Calu3 (cell line): ENCODE results near the gene GRM7. TPM values are rescaled to one million over a fixed set of nuclear protein-coding genes. Genes with fewer than 3 reads are reported as not detected.

Experiments used
- BruUV-seq: library from RNA; stranded (reverse); fragments of 400-500 nt; replicated peaks from 2 replicates; lab custom pipeline; 2021; lab: Mats Ljungman, UMichigan
- CTCF ChIA-PET: fragments of 300-600 bp; sonication (Branson Sonifier 250); formaldehyde crosslinking; loops from one replicate; lab custom pipeline; 2022; ENCODE audit warnings: antibody characterized with exemption; lab: Charles Lee
- DNase-seq: peaks from one replicate; pipeline ENCODE4 v3.0.0; 2022
- H3K27ac Mint-ChIP-seq: one replicate; pipeline ENCODE4 v1.8.0; 2022; ENCODE audit warnings: mixed read lengths; ENCODE audit not compliant: unreplicated experiment
- H3K27me3 Mint-ChIP-seq: one replicate; pipeline ENCODE4 v1.8.0; 2022; ENCODE audit warnings: mixed read lengths; ENCODE audit not compliant: unreplicated experiment
- H3K36me3 Mint-ChIP-seq: one replicate; pipeline ENCODE4 v1.8.0; 2022; ENCODE audit warnings: mild to moderate bottlenecking, moderate library complexity, mixed read lengths; ENCODE audit not compliant: insufficient read depth, unreplicated experiment
- H3K4me1 Mint-ChIP-seq: one replicate; pipeline ENCODE4 v1.8.0; 2022; ENCODE audit warnings: mild to moderate bottlenecking, low read depth, mixed read lengths; ENCODE audit not compliant: unreplicated experiment
- H3K4me3 Mint-ChIP-seq: one replicate; pipeline ENCODE4 v1.8.0; 2022; ENCODE audit warnings: mild to moderate bottlenecking, low read depth, moderate library complexity, mixed read lengths; ENCODE audit not compliant: unreplicated experiment
- H3K9me3 Mint-ChIP-seq: one replicate; pipeline ENCODE4 v1.8.0; 2022; ENCODE audit warnings: low read depth, mixed read lengths; ENCODE audit not compliant: unreplicated experiment
- intact Hi-C: fragments of 100-400 bp; cut with micrococcal nuclease; formaldehyde crosslinking; loops from one replicate; pipeline ENCODE4 v1.10.0; 2022; ENCODE audit not compliant: unreplicated experiment
- total RNA-seq: library from RNA; stranded (reverse); gene quantifications from 2 replicates; pipeline ENCODE4 v1.2.3, GENCODE V29; 2022
- TF ChIP-seq, protein P1 (sequence below): fragments of 200-600 bp; IDR thresholded peaks from one replicate; pipeline ENCODE4 v1.8.0; 2022; ENCODE audit warnings: antibody characterized with exemption; ENCODE audit not compliant: unreplicated experiment

GRM7 gene
- total RNA-seq, 1 experiment from 2014 or later, result not detected

DNA sequence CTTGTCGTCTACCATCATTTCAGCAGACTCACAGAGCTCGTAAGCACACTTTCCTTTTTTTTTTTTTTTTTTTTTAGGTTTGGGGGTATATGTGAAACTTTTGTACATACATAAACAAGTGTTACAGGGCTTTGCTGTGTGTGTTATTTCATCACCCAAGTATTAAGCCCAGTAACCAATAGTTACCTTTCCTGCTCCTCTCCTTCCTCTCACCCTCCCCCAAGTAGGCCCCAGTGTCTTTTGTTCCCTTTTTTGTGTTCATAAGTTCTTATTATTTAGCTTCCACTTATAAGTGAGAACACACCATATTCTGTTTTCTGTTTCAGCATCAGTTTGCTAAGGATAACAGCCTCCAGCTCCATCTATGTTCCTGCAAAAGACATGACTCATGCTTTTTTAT, 746.8 kb downstream of the GRM7 start:
- TF ChIP-seq, protein P1, sequence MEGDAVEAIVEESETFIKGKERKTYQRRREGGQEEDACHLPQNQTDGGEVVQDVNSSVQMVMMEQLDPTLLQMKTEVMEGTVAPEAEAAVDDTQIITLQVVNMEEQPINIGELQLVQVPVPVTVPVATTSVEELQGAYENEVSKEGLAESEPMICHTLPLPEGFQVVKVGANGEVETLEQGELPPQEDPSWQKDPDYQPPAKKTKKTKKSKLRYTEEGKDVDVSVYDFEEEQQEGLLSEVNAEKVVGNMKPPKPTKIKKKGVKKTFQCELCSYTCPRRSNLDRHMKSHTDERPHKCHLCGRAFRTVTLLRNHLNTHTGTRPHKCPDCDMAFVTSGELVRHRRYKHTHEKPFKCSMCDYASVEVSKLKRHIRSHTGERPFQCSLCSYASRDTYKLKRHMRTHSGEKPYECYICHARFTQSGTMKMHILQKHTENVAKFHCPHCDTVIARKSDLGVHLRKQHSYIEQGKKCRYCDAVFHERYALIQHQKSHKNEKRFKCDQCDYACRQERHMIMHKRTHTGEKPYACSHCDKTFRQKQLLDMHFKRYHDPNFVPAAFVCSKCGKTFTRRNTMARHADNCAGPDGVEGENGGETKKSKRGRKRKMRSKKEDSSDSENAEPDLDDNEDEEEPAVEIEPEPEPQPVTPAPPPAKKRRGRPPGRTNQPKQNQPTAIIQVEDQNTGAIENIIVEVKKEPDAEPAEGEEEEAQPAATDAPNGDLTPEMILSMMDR, result no peak
- no TSS peak for BruUV-seq
- Mint-ChIP-seq H3K27me3 (no peaks in the 10 kb centered on the region), H3K4me3 (no peak overlapping the region), H3K36me3 (no peaks in the 10 kb centered on the region), H3K9me3 (peaks cover 4% of the 10 kb centered on the region), H3K4me1 (no peaks in the 10 kb centered on the region), H3K27ac (no peak overlapping the region)
- intact Hi-C loops, result no loop called here
- no peak for DNase-seq
- CTCF ChIA-PET, result interaction anchor here (0.6 kb wide), 1 partner anchor 397 kb away, joined by 4 read pairs; no protein-coding TSS in a partner anchor

DNA sequence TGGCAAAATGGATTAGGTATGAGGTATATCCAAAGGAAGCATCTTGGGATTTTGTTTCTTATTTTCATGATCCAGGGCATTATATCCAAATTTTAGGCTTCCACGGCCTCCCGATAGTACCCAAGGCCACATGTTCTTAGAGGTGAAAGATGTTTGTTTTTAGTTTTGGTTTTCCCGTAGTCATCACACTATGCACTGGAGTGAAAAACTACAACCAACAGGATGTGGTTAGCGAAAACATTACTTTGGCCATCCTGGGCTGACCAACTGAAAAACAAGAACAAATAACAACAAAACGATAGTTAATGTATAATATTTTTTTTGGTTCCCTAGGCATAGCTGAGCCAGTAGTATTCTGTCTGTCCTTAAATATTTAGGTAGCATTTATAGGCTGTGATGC, 749.7 kb downstream of the GRM7 start:
- Mint-ChIP-seq H3K9me3 (peaks cover 4% of the 10 kb centered on the region), H3K36me3 (no peaks in the 10 kb centered on the region), H3K4me3 (no peak overlapping the region), H3K4me1 (no peaks in the 10 kb centered on the region), H3K27me3 (no peaks in the 10 kb centered on the region), H3K27ac (no peak overlapping the region)
- BruUV-seq, result no TSS peak
- DNase-seq, result no peak
- TF ChIP-seq, protein P1, result no peak
- intact Hi-C loops, result no loop called here
- CTCF ChIA-PET, result no interaction called here

DNA sequence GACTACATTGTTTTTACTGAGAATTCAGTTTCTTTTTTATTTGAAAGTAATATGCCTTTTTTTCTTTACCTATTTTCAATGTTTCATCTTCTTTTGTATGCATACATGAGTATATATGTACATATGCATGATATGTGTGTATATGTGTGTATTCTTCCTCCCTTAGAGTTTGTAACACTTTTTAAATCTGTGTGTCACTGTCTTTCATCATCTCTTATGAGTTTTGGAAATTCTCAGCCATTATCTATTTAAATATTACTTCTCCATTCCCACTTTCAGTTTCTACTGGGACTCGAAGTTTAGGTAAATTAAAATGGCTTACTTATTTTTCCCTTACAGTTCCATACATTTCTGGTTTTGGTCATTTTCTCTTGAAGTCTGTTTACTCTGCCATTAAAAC, 754.1 kb downstream of the GRM7 start:
- no TSS peak for BruUV-seq
- Mint-ChIP-seq H3K4me1 (no peaks in the 10 kb centered on the region), H3K9me3 (peaks cover 2% of the 10 kb centered on the region), H3K27ac (no peak overlapping the region), H3K27me3 (no peaks in the 10 kb centered on the region), H3K36me3 (no peaks in the 10 kb centered on the region), H3K4me3 (no peak overlapping the region)
- DNase-seq, result no peak
- CTCF ChIA-PET, result no interaction called here
- TF ChIP-seq, protein P1, result no peak
- intact Hi-C loops, result no loop called here

DNA sequence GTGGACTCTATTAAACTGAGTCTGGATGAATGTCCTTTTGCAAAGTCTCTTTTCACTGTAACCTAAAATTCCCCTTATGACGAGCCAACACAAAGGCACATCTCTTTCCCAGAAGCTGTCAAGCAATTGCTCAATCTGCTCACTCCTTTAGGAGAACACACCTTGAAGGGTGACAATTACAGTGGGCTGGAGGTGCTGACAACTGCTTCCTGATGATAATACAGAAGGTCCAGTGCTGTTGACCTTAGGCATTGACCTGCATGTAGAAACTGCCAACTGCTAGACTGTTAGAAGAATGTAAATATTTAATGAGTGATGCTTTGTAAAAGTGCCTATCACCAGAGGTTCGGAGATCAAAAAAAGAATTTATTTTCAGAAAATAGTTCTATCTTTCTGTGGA, 757.7 kb downstream of the GRM7 start:
- H3K4me3 Mint-ChIP-seq, result no peak overlapping the region
- BruUV-seq, result no TSS peak
- no peak overlapping the region for H3K27ac Mint-ChIP-seq
- intact Hi-C loops, result no loop called here
- CTCF ChIA-PET, result no interaction called here
- H3K27me3 Mint-ChIP-seq, result no peaks in the 10 kb centered on the region
- H3K4me1 Mint-ChIP-seq, result no peaks in the 10 kb centered on the region
- peaks cover 2% of the 10 kb centered on the region for H3K9me3 Mint-ChIP-seq
- TF ChIP-seq, protein P1, result no peak
- no peak for DNase-seq
- H3K36me3 Mint-ChIP-seq, result no peaks in the 10 kb centered on the region
